GM21619 (cell line): ENCODE measurements around the gene COPG2.
A peak's percentile ranks its signal among the peaks of the same experiment; 100 is the strongest.
"Not testable (repeated sequence)": the region's sequence is repeated elsewhere in the genome, so short reads cannot be mapped to it uniquely, and the experiment has no call there.

Experiments used
- ATAC-seq: cut with Tn5 transposase; IDR thresholded peaks from one replicate; pipeline ENCODE4 v1.9.1; 2021; ENCODE audit not compliant: unreplicated experiment

The COPG2 gene

DNA sequence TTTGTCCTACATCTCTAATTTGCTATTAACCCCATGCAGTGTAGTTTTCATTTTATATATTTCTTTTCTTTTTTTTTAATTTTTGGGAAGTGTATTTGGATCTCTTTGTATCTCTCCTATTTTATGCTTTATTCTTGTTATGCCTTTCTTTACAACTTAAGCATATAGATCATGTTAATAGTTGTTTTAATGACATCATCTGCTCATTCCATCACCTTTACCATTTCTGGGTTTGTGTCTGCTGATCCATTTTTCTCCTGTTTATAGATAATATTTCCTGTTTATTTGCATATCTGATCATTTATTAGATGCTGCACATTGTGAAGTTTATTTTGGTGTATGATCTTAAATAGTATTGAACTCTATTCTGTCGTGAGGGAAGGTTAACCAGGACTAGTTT is 13.7 kb downstream of the COPG2 start:
- ATAC-seq, result no peak

DNA sequence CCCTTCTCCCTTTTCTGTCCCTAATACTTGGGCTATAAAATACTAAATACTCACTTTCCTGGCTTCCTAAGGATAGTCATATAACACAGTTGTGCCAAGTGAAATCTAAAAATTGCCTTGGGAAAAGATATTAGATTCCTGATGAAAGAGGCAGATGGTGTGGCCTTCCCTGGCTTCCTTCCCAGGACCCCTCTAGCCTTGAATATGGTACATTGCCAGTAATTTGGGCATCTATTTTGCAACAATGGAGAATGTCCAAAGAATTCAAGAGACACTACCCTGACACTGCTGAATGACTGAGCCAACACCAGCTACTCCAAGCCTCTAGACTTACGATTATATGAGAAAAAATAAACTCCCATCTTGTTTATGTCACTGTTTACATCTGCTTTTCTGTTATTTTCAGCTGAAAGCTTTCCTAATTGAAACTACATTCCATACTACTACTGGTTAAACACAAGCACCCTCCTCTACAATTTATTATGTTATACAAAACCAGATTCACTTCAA is 17.9 kb downstream of the COPG2 start:
- no peak for ATAC-seq

DNA sequence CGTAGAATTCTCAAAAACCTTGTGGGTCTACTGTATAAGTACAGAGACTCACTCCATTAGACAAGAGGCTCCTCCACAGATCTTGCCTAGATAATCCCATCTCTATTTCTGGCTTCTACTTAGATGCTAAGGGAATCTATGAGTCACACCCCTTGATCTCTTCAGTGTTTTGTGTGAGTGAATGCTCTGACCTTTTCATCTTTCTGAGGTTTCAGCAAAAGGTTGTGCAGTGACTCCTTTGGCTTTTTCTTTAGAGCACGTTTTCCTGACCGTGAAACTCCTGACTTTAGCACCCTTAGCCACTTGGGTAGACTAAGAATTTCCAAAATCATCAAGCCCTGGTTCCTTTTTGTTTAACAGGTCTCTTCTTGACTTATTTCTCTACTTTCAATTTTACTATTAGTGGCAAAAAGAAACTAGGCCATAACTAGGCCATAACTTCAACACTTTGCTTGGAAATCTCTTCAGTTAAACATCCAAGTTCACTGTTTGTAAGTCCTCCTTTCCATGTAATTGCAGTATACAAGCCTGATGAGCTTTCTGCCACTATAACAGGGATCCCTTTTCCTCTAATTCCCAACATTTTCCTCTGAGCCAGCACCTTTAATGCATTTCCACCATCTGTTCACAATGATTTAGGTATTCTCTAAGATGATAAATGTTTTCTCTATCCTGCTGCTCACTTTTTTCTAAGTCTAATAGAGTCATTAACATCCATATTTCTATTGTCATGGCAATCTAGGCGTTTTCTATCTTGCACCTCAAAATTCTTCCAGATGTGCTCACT is 19.4 kb downstream of the COPG2 start:
- ATAC-seq, result peak; percentile 50

DNA sequence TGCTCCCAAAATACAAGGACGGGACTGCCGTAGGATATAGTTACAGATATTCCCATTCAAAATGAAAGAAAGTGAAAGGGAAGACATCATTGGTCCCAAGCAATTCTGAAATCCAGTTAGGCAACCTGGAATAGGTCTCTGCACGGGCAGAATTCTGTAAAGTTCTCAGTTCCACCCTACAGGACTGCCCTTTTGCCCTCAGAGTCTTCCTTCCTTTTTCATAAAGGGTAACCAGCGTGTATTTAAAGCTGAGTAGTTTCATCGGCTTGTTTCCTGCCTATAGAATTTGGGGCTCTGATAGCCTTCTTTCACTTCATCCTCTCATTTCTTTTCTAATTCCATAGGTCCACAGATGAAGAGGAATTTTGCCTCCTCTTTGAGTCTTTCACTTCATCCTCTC is 20.0 kb downstream of the COPG2 start:
- ATAC-seq, result peak; percentile 15

DNA sequence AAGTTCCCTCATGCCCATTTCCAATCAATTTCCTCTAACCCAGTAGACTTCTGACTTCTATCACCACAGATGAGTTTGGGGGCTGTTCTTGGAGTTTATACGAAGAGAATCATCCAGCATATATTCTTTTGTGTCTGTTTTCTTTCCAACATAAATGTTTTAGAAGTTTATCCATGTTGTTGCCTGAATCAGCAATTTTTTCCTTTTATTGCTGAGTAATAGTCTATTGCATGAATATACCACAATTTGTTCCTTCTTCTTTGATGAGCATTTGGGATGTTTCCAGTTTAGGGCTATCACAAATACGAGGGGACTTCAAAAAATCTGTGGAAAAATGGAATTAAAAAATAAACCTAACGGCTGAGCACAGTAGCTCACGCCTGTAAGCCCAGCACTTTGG is 26.2 kb downstream of the COPG2 start:
- ATAC-seq, result no peak

DNA sequence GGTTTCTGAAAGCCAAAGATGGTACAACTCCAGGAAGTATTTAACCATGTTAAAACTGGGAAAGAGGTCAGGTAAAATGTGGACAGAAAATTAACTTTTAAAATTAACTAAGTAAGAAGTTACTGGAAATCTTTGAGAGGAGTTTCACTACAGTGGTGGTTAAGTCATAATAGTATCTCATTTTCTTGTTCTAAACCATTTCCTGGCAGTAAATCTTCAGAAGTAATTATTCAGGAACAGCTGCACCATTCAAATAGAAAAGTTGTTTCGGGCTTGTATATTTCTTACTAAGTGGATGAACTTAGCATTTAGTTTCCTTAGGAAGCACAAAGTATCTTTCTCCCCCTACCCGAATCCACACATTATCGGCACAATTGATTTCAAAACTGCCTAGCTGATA is 27.1 kb downstream of the COPG2 start:
- no peak for ATAC-seq

DNA sequence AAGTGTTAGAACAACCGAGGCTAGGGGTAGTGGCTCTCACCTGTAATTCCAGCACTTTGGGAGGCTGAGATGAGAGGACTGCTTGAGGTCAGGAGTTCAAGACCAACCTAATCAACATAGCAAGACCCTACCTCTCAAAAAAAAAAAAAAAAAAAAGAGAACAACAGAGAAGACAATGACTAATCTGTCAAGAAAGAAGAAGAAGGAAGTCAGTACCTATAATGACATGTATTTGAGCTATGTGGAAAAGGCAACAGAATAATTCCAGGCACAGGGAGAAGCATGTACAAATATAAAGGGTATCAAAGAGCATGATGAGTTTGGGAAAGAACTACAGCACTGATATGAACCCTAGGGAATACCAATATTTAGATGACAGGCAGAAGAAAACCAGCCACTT is 27.5 kb downstream of the COPG2 start:
- ATAC-seq, result no peak

DNA sequence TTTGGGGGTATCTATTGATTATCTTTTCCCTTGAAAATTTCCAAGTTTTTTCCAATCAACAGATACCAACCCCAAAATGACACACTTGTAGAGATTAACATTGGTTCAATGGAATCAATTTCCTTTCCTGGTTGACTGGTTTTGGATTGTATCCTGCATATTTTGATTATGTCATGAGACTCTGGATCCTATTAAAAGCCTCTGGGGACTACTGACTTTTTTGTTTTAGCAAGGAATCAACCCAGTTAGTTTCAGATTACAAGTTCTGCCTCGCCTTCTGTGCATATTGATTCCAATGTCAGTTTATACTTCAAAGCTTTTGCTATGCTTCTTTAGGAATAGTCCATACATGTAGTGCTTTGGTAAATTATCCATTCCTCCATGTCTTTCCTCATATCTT is 29.2 kb downstream of the COPG2 start:
- no peak for ATAC-seq

DNA sequence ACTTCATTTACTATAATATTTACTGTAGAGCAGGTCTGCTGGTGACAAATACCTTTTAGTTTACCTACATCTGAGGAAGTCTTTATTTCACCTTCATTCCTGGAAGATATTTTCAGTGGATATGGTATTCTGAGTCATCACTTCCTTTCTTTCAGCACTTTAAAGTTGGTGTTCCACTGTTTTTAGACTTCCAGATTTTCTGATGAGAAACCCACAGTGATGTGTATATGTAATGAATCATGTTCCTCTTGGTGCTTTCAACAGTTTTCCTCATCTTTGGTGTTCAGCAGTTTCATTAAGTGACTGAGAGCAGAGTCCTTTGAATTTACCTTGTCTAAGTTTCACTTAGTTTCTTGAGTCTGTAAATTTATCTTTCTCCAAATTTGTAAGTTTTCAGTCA is 36.4 kb downstream of the COPG2 start:
- ATAC-seq, result no peak

DNA sequence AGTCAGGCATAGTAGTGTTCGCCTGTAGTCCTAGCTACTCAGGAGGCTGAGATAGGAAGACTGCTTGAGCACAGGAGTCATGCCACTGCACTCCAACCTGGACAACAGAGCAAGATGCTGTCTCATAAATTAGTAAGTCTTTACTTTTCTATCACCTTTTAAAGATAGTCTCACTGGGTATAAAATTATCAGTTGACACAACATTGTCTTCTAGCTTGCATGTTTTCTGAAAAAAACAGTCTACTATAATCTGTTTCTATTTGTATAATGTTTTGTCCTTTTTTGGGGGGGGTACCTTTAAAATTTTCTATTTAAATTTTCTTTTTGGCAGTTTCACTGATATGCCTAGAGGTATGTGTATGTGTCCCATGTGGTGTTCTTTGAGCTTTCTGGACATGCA is 39.6 kb downstream of the COPG2 start:
- ATAC-seq, result no peak

DNA sequence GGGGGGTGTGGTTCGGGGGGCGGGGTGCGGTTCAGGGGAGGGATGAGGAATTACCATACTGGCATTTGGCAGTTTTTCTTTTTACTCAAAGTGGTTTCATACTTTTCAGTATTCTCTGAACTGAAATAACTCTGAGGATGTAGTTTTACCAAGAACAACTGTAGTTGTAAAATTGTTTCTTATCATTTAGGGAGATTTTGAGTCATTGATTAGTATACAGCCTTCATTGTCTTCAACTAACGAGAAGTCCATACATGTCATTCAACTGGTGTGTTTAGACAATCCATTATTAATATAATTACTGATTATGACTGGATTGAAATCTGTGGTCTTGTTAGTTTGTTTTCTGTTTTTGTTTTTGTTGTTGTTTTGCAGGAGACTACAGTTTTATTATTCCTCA is 40.8 kb downstream of the COPG2 start:
- ATAC-seq, result no peak

DNA sequence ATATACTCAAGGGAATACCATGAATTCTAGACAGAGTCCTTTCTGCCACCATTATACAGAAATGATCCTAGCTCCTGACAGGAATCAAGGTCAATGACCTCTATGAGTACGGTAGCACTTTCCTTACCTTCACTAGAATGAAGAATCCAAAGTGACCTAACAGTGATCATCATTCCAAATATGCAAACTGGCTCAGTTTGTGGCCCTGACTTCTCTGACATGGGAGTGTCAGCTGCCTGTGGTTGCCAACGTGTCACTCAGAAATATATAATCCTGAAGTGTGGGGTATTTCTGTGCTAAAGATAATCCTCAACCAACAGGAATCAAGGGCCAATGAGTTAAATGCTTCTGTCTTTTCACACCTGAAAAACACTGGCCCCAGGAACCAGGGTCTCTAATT is 45.7 kb downstream of the COPG2 start:
- ATAC-seq, result no peak

DNA sequence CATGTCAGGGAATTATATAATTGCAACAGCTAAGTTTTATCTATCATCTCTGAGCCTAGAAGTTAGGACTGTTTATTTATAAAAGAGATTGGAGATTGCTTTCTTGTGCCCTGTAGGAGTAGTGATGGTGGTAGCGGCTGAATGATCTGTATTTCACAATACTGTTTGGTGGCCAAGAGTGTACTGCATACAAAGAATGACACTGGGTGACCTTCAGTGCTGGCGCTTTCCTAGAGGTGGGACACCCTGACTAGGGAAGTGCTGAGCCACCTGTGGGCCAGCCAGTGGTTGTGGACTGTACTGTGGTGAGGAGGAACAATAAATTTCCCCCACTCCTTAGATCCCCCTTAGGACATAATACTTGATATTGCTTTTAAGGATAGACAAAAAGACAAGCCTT is 53.0 kb downstream of the COPG2 start:
- no peak for ATAC-seq

DNA sequence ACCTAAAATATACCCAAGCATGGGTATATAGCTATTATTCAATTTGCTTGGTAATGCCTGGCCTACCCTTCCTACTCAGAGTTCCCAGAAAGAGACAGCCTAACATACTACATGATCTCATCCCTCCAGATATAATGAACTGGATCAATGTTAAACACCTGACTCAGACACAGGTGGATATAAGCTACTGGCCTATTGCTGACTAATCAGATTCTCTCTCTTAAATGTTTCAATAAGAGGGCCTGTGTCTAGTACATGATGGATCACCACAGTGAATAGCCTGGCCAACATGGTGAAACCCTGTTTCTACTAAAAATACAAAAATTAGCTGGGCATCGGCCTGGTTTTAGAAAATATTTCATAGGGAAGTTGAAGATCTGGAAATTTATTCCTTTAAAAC is 54.1 kb downstream of the COPG2 start:
- ATAC-seq, result no peak

DNA sequence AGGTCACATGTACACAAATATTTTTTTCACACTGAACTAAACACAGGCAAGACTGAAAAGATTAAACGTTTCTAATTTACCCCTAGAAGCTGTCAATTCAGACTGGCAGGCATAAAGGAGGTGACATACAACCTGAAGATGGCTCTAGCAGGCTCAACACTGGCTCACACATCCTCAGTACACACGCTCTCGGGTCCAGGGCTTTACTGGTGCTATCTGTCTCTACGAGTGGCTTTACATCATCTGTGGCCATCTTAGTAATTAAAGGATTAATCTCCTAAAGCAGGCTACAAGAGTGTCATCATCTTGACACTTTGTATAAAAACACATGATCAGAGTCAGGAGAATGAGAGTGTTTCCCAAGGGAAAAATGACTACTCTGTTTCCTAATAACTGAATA is 57.3 kb downstream of the COPG2 start:
- ATAC-seq, result no peak

DNA sequence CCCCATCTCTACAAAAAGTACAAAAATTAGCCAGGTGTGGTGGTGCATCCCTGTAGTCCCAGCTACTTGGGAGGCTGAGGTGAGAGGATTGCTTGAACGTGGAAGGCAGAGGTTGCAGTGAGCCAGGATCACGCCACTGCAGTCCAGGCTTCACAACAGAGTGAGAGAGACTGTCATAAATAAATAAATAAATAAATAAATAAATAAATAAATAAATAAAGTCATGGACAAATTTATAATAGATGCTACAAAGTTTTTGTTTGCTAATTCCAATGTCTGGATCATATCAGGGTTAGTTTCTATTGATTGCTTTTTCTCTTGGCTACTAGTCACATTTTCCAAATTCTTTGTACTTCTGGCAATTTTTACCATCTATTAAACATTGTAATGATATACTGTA is 61.5 kb downstream of the COPG2 start:
- ATAC-seq, result not testable (repeated sequence)

DNA sequence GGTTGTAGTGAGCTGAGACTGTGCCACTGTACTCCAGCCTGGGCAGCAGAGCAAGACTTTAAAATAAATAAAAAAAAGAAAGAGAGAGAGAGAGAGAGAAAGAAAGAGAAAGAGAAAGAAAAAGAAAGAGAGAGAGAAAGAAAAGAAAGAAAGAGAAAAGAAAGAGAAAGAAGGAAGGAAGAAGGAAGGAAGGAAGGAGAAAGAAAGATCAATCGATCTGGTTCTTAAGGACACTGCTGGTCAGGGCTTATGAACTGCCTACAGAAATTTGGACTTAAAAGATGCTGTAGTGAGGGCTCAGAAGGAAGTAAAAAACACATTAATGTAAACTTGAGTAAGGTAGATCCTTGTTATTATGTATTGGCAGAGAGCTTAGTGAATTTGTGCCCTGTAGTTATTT is 62.4 kb downstream of the COPG2 start:
- ATAC-seq, result no peak

DNA sequence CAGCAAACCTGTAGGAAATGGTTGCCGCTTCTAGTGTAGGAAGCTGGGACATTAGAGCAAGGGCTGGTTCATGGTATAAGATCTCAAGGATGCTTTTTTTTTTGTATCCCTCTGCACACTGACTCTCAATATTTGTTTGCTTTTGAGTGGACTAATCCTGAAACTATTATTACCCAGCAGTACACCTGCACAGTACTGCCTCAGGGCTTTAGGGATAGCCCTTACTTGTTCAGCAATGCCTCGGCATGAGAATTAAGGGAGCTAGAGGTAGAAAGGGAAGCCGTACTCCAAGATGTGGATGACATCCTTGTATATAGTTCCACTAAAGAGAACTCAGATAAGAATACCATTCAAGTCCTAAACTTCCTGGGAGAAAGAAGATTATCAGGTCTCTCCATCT is 70.5 kb downstream of the COPG2 start:
- no peak for ATAC-seq

DNA sequence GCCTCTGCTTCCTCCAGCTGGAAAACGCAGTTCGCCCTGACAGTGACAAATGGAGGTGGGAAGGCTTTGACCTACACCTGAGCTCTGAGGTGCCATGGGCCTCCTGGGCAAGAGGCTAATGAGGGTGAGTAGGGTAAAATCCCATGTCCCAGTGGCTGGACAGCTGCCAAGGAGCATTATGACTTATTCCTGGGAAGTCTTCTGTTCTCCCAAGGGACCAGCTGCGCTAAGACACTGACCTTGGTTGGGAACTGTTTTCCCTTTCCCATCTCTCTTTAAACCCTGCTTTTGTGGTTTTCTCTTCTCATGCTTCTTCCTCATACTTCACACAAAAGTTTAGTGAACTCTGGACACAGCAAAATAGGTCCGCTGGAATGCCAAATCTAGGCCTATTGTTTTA is 72.6 kb downstream of the COPG2 start:
- ATAC-seq, result no peak

DNA sequence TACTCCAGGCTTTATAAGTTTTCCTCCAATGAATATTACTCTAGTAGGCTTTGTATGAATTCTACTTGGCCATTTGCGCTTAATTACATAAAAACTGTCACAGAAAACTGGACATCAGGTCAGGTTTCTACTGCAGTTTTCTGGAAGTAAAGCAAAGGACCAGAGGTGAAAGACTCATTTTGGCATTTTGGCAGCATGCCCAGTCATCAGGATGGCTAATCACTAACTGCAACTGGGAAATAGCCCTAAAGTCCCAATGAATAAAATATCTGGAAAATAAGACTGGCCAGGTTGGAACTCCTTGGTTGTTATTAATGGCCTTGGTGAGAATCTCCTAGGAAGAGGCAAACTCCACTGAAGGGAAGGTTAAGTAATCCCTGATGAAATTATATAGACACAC is 75.5 kb downstream of the COPG2 start:
- no peak for ATAC-seq

DNA sequence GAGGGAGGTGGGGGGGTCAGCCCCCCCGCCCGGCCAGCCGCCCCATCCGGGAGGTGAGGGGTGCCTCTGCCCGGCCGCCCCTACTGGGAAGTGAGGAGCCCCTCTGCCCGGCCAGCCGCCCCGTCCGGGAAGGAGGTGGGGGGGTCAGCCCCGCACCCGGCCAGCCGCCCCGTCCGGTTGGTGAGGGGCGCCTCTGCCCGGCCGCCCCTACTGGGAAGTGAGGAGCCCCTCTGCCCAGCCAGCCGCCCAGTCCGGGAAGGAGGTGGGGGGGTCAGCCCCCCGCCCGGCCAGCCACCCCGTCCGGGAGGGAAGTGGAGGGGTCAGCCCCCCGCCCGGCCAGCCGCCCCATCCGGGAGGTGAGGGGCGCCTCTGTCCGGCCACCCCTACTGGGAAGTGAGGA is 77.1 kb downstream of the COPG2 start:
- not testable (repeated sequence) for ATAC-seq

DNA sequence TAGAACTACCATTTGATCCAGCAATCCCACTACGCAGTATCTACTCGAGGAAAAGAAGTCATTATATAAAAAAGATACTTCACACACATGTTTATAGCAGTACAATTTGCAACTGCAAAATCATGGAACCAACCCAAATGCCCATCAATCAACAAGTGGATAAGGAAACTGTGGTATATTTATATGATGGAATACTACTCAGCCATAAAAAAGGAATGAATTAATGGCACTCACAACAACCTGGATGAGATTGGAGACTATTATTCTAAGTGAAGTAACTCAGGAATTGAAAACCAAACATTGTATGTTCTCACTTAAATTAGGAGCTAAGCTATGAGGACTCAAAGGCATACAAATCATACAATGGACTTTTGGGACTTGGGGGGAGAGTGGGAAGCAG is 82.6 kb downstream of the COPG2 start:
- ATAC-seq, result not testable (repeated sequence)

DNA sequence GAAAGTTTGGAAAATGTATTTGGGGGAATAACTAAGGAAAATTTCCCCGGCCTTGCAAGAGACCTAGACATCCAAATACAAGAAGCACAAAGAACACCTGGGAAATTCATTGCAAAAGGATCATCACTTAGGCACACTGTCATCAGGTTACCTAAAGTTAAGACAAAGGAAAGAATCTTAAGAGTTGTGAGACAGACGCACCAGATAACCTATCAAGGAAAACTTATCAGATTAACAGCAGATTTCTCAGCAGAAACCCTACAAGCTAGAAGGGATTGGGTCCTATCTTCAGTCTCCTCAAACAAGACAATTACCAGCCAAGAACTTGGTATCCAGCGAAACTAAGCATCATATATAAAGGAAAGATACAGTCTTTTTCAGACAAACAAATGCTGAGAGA is 93.4 kb downstream of the COPG2 start:
- not testable (repeated sequence) for ATAC-seq
